ENCODE results near the gene NINL. TPM values are rescaled to one million over a fixed set of nuclear protein-coding genes. Genes with fewer than 3 reads are reported as not detected.
"Not testable (repeated sequence)": the region's sequence is repeated elsewhere in the genome, so short reads cannot be mapped to it uniquely, and the experiment has no call there.

NINL gene
- polyA plus RNA-seq, 1 donor: 13.8 TPM

DNA sequence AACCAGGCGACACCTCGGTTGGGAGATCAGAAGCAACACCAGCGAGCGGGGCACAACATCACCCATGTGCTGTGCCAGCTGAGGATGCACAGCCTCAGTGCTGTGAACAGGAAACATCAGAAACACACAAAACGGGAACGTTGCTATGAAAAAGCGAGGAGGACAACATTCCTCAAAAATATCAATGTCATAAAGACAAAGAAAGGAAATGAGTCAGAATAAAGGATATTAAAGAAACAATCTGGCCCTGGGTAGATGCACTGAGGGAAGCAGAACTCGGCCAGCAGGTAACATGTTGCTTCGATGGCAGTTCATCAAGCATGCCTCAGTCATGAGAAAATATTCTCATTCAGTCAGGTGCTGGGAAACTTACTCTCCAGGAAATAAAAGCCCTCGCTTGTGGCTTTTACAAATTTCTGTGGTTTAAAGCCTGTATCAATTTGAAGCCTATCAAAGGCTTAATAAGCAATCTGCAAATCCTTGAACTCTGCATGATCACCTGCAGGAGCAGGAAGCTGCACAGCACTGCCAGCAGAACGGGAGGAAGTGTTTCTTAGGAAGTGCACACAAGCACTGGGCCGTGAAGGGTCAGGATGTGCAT is 100.3 kb downstream of the NINL start:
- no peak for DNase-seq (ENCODE audit: low read depth)

DNA sequence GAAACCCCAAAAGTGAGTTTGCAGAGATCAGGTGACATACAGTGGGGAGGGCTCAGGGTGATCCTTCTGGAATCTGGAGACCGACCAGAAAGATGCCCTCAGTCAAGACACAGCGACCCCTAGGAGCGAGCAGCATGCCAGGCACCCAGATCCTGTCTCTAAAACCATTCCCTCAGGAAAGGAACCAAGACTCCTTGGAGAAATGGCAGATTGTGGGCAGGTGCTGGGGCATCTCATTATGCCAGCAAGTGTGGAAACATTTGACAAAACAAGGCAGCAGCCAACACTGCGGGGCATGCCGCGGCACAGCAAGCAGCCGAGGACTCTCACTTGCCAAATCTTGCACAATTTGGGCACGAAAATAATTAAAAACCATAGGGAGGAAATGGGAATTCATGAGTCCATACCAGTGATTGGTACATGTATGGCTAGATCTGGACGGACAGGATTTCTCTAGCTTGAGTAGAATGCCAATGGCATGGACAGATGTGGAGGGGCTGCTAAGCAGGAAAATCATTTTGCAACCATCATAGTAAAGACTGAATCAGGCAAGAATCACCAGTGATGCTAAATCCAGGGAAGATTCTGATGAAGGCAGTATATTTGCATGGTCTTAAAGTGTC is 101.0 kb downstream of the NINL start:
- DNase-seq (ENCODE audit: low read depth): no peak

DNA sequence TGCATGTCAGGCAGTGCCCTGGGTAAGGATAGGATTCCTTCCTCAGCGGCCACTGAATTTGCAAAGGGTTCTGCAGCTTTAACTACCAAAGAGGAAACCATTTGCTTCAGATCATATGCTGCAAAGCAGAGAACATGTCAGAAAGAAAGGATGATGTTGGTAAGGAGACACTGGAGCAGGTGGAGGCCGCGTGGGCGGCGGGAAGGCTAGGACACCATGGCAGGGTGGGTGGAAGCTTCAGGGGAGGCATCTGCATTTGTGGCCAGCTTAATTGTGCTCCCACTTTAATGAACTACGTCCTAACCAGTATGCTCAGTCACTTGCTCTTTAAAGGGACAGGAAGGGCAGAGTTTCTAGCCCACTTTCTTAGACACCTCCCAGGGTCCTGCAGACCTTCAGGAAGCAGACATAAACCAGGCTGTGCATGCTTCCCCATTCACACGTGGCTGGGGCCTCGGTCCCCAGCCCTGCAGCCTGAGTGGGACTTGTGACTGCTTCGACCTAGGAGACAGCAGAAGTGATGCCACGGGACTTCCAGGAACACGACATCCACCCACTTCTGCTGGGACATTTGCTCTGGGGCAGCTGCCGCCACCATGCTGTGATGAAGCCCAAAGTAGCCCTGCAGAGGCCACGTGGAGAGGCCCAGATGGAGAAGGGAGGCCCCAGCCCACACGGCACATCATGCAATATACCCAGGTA is 101.7 kb downstream of the NINL start:
- no peak for DNase-seq (ENCODE audit: low read depth)

DNA sequence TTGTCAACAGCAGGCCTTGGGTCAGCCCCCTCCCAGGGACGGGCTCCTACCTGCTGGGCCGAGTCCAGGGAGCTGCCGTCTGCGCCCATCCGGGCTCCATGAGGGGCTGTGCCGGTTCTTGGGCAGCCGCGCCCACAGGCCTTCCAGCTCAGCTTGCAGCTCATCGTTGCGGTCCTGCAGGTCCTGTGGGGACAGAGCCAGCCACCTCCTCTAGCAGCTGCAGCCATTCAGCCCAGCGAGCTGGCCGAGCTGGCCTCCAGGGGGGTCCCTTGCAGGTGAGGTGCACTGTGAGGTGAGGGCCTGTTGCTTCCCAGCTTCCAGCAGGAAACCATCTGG is 103.4 kb downstream of the NINL start:
- no peak for DNase-seq (ENCODE audit: low read depth)

DNA sequence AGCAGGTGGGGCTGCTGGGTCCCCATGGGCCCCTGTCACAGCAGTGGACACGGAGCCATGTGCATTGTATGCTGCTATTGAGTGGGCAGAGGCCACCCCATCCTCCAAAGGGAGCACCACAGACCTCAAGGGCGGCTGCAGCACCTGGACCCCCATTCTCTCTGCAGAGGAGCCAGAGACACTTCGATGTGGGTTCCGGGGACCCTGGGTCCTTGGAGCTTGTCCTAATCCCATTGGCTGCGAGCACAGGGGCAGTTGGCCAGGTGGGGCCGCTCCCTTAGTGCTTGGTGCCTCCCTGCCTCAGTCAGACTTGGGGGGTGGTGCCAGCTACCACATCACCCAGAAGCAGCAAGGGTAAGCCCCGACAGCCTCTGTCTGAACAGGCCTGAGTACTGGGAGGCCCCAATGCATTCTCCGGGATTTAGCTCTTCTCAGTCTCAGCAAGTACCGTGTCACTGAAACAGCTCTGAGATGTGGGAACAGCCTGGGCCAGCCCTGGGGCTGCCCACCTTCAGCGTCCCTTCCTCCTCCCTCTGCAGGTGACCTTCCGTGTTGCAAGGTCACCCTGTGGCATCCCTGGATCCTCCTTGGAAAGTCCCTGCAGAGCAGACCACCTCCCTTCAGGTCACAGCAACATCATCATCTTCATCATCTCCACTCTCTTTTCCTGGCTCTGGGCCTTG is 104.0 kb downstream of the NINL start:
- DNase-seq (ENCODE audit: low read depth): no peak

DNA sequence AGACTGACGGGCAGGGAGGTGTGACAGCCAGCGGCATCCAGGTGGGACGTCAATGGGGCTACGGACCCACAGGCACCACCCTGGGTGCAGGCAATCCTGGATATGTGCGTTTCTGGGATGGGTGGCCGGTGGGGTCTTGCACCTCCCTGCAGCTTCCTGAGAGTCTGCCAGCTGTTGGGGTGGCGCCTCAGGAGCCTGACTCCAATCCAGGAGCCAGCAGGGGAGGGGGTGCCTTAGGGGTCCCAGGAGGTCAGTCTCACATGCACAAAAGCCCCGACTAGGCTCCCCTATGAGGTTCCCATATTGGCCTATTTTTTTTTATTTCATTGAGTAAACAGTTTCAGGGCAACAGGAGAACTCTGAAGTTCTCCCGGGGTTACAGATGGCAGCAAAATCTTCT is 104.5 kb downstream of the NINL start:
- no peak for DNase-seq (ENCODE audit: low read depth)

DNA sequence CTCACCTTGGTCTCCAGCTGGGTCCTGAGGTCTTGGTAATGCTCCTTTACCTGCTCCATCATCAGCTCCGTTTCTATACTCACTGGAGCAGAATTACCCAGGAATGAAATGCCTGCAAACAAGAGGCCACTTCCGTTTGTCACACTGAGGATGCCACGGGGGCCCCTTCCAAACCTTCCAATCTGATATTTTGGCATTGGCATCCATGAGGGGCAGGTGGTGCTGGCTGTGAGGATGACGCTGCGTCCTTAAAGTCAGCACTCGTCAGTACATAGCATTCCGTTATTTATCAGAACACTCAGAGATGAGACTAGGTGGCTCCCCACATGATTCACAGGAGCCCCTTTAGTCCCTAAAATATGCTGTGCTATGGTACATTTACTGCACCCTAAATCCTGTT is 105.2 kb downstream of the NINL start:
- DNase-seq (ENCODE audit: low read depth): no peak

DNA sequence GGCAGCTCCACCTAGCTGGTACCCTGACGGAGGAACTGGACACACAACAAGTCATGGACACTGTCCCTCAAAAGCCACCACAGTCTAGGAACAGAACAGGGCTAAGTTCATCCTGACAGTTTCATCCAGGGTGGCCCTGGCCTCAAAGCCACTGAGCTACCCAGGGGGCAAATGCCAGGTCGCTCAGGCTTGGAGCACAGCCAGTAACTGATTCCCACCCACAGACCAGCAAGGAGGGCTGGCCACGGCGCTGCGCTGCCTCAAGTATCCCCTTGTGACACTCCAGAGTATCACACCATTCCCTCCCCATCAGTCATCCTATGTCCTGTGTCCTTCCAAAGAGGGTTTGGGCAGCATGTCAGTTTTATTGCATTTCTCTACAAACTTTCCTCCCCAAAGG is 105.7 kb downstream of the NINL start:
- DNase-seq (ENCODE audit: low read depth): no peak

DNA sequence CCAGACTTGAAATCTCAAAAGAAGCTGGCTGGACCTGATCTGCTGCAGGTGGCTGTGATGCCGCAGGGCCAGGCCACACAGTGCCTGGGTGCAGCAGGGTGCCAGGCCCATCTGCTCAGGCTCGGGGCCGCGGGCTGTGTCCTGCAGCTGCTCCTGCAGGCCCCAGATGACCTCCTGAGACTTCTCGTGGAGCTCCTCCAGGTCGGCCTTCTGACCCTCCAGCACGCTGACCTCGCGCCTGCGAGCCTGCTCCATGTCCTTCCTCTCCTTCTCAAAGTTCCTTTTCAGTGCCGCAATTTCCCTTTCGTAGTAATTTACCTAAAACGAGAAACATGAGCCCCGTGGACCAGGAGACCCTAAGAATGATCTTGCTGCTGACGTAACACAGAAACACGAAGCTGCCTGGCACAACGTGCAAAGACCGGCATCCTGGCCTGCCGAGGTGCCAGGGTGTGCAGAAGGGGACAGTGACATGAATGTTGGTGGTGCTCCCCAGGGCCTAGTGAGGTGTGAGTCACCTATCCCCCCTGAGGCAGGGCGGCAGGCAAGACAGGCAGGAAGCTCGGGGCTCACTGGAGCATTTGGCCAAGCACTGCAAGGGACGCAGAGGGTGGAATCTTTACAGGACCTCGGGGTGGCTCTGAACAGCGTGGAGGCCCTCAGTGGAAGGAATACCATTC is 106.3 kb downstream of the NINL start:
- DNase-seq (ENCODE audit: low read depth): no peak

DNA sequence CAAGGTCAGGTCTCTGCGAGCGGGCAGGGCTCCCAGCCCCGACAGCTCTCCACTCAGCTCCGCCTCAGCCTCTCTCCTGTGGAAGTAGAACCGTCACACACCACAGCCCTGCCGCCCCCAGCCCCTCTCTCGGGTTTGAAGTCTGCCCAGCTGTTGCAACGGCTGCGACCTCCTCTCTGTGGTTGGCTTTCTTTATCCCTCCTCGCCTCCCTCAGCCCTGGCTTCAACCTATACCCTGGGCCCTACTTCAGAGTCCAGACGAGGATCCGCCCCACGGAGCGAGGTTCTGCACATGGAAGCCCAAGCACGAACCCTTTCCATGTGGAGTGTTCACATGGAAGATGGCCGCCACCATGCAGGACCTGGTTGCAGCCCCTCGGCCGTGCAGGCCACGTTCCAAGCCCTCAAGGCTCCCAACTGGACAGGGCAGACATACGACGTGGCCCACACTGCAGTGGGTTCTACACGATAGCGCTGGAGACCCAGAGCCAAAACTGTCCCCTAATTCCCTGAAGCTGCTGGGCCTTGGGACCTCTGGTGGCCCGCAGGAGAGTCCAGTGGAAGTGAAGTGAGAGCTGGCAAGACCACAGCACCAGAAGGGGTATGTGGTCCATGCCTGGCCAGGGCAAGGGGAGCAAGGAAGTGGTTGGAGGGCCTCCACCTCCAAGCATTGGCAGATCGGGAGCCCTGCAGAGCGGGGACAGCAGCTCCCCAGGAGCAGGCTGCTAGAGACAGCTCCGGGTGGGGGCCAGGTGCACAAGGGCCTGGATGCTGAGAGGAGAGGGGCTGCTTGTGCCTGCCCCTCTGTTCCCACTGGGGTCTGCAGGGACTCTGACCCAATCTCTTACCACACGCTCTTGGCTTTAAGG is 108.1 kb downstream of the NINL start:
- DNase-seq (ENCODE audit: low read depth): no peak

DNA sequence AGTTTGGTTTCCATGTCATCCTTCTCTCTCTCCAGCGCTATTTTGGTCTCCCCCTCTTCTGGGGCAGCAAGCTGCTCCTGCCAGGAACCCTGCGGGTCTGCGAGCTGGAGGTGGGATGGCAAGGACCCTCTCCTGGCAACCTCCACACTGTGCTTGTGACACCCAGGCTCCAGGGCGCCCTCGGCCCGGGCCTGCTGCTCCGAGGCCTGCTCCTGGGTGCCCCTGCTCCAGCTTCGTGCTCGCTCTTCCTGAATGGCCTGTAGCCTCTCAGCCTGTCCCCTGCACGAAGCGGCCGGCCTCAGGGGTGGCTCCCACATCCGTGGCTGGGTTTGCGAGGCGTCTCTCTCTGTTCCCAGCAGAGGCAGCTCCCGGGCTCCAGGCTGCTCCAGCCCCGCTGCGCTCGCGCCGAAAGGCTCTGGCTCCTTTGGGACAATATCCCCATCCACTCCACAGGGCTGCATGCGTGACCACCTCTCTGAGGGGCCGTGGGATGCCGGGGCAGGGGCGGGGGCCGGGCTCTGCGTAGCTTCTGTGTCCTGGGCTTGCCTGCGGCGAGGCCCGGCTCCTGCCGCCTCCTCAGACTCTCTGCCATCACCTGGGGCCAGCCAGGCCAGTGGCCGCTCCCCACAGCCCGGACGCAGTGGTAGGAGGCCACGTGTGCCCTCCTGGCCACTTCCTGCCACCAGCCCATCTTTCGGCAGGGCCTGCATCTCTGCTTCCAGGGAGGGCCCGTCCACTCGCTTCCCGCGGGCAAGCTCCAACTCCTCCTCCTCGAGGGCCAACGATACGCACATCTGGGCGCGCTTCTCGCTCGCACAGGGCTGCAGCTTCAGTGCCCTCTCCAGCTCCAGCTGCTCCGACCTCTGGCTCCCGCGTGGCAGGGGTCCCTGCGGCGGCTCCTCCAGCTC is 109.0 kb downstream of the NINL start:
- no peak for DNase-seq (ENCODE audit: low read depth)

DNA sequence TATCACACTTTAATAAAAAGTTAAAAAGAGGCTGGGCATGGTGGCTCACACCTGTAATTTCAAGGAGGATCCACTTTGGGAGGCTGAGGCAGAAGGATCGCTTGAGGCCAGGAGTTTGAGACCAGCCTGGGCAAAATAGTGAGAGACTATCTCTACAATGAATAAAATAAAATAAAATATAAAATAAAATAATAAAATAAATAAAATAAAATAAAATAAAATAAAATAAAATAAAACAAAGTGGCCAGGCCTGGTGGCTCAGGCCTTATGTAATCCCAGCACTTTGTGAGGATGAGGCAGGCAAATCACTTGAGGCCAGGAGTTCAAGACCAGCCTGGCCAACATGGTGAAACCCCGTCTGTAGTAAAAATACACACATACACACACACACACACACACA is 112.0 kb downstream of the NINL start:
- DNase-seq (ENCODE audit: low read depth): not testable (repeated sequence)

DNA sequence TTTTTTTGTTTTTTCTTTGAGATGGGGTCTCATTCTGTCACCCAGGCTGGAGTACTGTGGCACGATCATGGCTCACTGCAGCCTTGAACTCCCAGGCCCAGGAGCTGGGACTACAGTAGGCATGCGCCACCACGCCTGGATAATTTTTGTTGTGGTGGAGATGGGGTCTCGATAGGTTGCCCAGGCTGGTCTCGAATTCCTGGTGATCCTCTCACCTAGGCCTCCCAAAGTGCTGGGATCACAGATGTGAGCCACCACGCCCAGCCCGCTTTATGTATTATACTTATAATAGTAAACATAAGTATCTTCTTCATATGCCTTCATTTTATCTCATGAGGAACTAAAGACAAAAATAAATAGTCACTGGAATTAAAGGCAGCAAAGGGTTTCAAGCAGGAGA is 114.3 kb downstream of the NINL start:
- DNase-seq (ENCODE audit: low read depth): no peak

DNA sequence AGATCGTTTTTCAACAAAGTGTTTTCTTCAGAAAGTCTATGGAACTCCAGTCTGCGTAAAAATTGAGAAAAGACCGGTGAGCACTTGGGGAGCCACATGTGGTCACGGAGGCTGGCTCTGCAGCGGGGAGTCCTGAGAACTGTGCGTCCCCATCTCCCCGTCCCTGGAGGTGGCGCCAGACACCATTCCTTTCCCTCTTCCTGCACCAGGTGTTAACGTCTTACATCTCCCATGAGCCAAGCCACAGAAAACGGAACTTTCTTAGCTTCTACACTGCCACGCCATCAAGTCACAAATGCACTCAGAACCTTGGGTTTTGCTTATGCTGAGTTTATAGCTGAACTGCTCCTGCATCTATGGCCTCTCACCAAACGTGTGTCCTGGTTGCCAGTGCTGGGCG is 115.3 kb downstream of the NINL start:
- no peak for DNase-seq (ENCODE audit: low read depth)

DNA sequence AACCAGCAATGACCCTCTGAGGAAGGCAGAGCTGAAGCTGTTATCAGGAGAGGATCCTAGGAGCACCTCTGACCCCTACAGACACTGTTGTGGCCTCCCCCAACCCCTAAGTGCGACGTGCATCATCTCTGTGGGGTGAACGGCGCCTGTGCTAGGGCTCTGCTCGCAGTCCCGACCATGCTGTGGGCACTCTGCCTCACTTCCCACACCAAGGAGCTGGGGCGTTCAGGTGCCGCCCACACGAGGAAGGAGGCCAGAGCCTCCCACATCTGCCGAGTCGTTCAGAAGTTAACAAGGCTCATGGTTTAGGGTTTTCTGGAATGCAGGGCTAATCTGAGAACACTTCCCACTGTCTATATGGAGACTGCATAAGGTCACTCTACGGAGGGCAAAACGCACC is 115.8 kb downstream of the NINL start:
- no peak for DNase-seq (ENCODE audit: low read depth)

DNA sequence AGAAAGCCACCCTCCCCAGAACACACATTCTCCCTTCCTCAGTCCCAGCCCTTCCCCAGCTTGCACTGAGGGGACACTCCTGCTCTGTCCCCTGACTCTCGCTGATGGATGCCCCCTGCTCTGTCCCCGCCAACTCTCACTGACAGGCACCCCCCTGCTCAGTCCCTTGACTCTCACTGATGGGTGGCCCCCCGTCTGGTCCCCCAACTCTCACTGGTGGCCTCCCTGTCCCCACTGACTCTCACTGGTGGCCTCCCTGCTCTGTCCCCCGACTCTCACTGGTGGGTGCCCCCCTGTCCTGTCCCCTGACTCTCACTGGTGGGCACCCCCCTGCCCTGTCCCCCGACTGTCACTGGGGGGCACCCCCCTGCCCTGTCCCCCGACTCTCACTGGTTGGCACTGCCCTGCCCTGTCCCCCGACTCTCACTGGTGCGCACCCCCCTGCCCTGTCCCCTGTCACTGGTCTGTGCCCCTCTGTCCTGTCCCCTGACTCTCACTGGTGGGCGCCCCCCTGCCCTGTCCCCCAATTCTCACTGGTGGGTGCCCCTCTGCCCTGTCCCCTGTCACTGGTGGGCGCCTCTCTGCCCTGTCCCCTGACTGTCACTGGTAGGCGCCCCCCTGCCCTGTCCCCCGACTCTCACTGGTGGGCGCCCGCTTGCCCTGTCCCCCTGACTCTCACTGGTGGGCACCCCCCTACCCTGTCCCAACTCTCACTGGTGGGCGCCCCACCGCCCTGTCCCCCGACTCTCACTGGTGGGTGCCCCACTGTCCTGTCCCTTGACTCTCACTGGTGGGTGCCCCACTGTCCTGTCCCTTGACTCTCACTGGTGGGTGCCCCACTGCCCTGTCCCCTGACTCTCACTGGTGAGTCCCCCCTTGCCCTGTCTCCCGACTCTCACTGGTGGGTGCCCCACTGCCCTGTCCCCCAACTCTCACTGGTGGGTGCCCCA is 116.9 kb downstream of the NINL start:
- DNase-seq (ENCODE audit: low read depth): no peak

DNA sequence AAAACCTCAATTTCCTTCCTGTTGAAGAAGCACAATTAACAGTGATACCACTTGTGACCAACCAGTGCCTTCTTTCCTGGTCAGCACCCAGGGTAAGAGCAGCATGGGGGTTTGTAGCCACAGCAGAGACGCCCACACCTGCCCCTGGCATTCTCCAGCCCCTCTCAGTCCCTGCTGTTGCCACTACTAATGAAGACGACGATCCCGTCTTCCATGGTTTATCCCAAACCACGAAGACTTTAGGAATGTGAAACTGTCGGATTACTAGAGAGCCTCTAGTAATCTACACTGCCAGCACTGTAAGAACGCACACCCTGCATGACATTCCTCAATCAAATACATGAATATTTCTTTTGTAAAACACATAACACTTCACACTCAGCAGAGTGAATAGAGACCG is 117.9 kb downstream of the NINL start:
- DNase-seq (ENCODE audit: low read depth): no peak

DNA sequence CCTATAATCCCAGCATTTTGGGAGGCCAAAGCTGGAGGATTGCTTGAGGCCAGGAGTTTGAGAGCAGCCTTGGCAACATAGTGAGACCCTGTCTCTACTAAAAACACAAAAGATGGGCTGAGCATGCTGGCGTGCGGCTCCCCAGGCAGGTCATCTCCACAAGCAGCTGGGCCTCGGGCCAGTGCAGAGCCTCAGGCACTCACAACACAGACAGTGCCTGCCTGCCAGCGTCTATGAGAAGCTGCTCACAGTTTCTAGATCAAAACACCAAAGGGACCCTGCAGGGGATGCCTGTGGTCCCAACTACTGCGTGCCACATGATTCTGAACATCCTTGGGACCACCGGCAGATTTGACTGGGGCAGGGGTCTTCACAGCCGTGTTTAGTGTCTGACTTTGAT is 118.5 kb downstream of the NINL start:
- DNase-seq (ENCODE audit: low read depth): no peak

Data from forelimb muscle (tissue), 1 donor.